Cerebellar nuclear complex (tissue), 1 donor: Measurements from ENCODE around the gene WNT9A.
"Not testable (repeated sequence)": the region's sequence is repeated elsewhere in the genome, so short reads cannot be mapped to it uniquely, and the experiment has no call there.

Experiments used
- DNase-seq, 2 experiments: peaks; one replicate each; lab custom pipeline; 2025; lab: John Stamatoyannopoulos, UW

WNT9A gene

DNA sequence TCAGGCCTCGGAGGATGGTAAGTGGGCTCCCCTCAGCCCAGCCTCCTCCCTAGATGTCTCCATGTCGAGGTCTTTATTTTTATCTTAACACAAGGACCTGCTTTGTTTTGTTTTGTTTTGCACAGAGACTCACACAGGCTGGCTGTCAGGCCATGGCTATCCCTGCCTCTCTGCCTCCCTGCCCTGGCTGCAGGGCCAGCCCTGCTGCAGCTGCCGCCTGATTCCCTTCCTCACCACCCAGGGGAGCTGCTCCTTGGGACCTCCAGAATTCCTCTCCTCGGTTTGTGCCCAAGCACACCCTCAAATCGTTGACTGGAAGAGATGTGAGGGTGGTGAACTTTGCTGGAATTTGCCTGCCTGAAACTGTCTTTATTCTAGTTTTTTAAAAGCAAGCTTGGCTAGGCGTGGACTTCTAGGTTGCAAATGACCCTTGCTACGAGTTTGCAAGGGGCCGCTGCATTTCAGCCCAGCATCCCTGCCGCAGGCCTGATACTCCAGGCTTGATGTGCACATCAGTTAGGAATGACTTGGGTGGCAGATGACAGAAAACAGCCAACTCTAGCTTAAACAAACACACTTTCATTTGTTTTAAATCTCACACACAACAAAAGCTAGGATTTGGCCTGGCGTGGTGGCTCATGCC lies 37.1 kb downstream of the WNT9A start:
- DNase-seq = no peak

DNA sequence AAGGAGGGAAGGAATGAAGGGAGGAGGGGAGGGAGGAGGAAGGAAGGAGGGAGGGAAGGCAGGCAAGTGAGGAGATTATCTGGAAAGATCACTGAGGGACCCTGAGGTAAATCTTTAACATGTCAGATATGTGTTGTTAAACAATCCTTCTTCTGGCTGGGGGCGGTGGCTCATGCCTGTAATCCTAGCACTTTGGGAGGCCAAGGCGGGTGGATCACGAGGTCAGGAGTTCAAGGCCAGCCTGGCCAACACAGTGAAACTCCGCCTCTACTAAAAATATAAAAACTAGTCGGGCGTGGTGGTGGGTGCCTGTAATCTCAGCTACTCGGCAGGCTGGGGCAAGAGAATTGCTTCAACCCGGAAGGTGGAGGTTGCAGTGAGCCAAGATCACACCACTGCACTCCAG lies 37.8 kb downstream of the WNT9A start:
- DNase-seq = not testable (repeated sequence)

DNA sequence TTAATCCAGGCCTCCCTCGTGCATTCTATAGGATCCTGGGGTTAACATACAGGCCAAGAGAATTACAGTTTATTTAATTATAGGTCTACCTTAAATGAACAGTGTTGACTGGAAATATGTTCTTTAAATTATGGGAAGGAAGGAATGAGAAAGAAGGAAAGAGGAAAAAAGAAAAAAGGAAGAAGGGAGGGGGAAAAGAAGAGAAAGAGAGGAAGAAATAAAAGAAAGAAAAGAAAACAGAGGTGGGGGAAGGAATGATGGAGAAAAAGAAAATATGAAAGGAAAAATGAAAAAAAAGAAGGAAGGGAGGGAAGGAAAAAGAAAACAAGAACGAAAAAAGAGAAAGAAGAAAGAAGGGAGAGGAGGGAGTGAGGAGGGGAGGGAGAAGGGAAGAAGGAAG lies 38.5 kb downstream of the WNT9A start:
- DNase-seq = no peak

DNA sequence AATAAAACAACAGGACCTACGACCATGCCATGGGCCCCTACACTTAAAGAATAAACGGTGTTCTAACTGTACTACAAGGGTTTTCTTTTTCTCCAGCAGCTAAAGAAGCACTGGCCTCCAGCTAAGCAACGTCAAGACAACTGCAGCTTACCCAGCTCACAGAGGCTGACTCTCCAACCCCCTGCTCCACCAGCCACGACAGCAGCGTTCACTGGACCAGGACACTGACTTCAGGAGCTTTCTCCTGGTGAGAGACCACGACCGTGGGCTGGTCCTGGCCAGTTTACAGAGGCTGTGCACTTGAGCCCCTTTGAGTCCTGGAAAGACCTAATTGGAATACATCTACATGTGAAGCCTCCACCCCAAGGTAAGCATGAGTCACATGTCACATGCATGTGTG lies 39.4 kb downstream of the WNT9A start:
- DNase-seq = no peak

DNA sequence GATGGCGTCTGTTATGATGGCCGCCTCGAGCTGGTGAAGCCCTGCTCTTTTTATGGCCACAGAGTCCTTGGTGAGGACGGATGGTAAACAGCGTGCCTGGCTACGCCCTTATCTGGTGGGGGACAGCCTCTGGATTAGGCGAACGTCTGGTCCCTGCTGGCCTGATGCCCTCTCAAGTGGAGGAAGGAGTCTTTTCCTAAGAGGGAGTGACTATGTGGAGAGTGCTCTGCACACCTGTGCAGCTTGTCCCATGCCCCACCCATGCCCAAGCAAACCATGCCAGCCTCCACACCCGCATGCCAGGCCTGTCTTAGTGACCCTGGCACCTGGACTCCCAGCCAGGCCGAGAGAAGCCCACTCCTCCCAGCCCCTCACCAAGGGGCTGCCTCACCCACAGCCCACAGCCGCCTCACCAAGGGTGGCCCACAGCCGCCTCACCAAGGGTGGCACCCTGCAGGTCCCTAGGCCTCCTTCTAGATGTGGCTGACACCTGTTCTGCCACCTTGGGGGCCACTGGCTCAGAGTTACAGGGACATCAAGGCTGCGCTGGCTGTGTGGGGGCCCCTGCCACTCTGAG lies 40.2 kb downstream of the WNT9A start:
- no peak for DNase-seq

DNA sequence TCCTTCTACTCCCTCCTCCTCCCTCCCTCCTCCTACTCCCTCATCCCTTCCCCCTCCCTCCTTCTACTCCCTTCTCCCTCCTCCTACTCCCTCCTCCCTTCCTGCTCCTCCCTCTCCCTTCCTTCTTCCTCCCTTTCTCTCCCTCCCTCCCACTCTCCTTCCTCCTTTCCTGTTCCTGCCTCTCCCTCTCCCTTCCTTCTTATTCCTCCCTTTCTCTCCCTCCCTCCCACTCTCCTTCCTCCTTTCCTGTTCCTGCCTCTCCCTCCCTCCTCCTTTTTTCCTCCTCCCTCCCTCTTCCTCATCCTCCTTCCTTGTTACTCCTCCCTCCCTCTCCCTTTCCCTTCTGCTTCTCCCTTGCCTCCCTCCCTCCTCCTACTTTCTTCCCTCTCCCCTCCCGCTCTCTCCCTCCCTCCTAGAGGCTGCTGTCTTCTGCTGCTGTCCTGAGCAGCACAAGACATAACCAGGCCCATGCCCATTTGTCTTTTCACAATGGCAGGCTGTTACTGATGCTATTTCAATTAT lies 41.1 kb downstream of the WNT9A start:
- no peak for DNase-seq

DNA sequence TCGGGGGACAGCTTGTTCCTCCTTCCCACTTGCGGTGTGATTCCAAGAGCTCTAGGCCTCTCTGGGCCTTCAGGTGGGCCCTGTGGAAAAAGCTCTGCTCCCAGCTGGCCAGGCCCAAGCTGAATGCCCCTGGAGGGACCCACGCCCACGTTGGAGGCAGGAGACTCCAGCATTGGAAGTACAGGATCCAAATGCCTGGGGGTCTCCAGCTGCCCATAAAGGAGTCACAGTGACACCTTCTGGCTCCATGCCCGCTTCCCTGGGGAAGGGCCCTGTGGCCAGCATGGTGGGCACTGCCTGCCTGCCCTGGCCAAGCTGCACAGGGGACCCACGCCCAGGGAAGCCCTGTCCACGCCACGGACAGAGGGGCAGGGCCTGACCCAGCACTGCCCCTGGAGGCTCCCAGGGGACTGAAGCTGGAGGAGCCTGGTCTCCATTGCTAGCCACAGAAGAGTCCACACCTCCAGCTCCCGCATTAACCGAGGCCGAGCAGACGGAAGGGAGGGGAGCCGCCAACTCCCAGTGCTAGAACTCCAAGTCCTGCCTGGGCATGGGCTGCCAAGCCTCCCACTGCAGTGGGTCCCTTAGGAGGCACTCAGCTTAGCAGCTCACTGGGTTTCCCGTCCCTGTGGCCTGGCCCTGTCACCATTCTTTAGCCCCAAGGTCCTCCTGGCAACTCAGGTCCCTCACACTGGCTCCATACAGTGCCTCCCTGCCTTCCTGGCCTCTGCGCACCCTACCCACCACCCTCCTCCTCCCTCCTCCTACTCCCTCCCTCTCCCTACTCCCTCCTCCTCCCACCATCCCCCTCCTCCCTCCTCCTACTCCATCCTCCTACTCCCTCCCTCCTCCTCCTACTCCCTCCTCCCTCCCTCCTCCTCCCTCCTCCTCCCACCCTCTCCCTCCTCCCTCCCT lies 41.9 kb downstream of the WNT9A start:
- DNase-seq = no peak

DNA sequence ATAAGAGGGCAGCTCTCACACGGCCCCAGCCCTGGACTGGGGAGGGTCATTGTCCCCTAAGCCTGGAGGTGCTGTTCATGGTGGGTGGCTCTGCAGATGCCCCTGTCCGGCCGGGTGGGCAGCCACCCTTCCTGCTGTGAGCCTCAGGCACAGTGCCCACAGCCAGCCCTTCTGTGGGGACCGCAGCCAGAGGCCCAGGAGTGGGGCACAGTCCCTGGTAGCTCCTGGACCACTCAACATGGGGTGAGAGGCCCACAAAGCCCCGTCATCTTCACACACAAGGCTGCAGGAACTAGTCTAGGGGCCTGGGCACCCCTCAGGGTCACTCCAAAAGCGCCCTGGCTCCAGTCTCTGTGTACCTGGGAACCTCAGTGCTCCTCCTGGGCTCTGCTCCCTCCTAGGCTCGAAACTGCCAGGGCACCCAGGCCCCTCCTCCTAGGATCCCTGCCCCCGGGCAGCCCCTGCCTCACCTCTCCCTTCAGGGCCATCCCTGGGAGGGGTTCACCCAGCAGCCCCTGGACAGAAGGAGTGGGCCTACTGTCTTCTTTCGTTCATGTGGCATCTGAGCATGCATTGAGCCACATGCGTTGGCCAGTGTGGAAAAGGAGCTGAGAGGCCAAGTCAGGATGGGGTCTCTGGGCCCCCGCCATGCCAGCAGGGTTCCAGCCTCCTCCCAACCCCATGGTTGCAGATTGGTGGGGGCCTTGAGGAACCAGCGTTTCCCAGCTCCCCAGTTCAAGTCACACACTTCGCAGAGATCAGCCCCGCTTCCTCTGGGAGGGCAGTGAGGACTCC lies 43.0 kb downstream of the WNT9A start:
- no peak for DNase-seq

DNA sequence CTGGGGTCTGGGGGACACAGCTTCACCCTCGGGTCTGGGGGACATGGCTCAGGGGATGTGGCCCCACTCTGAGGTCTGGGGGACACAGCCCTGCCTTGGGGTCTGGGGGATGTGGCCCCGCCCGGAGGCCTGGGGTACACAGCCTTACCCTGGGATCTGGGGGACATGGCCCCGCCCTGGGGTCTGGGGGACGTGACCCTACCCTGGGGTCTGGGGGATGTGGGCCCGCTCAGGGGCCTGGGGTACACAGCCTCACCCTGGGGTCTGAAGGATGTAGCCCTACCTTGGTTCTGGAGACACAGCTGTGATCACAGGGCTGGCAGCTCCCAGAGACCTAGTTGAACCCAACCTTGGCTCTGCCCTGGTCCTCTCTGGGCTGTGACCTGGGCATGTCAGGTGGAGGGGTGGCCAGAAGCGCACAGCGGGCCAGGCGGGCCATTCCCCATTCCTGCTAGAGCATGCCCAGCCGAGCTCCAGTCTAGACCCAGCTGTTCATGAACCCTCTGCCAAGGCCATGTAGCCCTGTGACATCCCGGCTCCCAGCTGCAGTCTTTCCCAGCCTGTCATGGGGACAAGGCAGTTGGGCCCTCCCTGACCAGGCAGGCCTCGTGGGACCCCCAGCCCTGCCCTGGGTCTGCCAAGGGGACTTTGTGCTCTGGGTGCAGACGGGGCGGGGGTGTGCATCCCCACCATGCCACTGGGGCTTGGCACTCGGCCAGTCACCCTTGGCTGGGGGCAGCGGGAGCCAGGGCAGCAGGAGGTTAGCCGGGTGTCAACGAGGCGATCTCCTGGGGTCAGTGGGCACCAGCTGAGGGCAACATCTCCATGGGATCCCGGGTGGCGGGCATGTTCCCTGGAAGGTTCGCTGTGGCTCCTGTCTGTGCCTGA lies 43.9 kb downstream of the WNT9A start:
- no peak for DNase-seq

DNA sequence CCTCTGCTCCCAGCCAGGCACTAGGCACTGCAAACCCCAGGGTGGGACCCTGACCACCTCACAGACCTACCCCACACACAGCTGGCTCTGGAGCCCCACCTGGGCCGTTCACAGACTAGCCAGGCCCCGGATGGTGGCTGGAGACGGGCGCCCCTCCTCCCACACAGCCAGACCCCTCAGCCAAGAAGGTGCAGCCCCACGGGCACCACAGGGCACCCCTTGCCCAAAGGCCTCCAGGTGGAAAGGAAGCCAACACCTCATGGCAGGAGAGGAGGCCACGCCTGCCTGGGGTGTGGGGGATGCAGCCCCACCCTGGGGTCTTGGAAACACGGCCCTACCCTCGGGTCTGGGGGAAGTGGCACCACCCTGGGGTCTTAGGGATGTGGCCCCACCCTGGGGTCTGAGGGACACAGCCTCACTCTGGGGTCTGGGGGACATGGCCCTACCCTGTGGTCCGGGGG lies 44.6 kb downstream of the WNT9A start:
- no peak for DNase-seq

DNA sequence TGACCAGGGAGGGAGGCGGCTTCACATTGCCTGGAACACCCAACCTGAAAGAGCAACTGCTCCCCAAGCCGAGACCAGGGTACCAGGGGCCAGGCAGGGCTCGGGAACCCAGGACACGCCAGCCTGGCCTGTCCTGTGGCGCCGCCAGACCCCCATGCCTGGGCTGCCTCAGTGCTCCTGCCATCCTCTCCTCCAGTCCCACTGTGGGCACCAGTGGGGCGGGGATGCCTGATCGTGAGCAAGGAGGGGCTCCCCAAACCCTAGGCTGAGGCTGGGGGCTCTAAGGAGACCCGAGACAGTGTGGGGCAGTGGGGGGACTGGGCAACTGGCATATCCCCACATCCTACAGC lies 45.1 kb downstream of the WNT9A start:
- no peak for DNase-seq

DNA sequence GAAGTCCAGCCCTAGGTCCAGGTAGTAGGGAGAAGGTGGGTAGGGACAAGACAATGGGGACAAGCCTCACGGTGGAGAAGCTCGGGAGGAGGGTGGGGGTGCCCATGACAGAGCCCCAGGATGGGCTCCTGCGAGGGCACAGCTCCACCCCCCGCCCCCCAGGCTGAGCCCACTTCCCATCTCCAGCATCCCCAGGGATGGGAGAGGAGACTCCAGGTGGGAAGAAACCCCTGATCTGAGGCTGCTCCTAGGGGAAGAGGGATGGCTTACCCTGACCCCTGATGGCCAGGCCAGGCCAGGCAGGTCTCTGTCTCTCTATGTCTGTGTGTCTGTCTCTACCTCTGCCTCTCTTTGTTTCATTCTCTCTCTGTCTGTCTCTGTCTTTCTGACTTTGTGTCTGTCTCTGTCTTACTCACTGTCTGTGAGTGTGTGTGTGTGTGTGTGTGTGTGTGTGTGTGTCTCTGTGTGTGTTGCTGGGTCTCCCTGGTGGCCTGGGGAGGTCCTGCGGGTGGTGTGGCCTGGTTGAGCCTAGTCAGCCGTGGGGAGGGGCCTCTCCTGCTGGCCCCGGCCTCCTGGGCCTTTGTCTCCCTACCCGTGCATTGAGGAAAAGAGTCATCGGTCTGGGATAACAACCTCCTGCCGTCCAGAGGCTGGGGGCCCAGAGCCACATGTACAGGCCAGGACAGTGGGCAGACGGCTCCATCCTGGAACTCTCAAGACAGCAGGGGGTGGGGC lies 45.7 kb downstream of the WNT9A start:
- DNase-seq = no peak

DNA sequence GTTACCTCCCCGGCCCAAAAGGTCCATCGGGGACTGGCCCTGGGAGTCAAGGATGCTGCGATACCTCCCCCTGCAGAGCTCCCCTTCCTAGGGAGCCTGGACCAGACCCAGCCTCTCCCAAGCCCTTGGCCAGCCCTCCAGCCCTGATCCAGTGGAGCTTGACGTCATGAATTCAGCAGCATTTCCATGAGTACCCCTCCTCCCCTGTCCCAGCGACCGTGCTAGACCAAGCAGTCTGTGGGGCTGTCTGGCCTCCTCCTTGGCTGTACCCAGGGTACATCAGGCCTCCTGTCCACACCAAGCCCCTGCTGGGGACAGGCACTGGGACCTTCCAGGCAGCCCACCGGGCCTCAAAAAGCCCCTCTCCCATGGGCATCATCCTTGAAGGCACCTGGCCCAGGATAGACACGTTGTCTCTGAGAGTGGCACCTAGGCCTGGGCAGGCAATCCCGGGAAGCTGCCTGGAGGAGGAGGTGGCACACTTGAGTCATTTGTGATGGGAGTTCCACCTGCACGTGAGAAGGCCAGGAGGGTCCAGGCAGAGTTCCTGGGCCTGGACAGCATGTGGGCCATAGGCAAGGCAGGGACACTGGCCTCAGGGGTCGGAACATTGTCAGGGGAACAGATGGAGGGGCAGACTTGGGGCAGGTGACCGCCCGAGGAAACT lies 46.4 kb downstream of the WNT9A start:
- no peak for DNase-seq

DNA sequence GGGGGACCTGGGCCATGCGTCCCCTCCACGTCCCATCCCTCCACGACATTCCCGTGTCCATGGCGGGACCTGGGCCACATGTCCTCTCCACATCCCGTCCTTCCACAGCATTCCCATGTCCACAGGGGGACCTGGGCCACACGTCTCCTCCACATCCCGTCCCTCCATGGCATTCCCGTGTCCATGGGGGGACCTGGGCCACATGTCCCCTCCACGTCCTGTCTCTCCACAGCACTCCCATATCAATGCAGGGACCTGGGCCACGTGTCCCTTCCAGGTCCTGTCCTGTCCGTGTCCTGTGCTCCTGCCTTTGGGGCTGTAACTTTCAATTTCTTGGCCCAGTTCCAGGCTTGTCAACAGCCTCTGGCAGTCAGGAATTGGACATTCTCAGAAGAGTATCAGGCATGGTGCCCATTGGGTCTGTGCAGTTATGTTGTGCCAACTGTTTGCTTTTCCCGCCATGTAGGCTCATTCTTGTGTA lies 47.1 kb downstream of the WNT9A start:
- no peak for DNase-seq

DNA sequence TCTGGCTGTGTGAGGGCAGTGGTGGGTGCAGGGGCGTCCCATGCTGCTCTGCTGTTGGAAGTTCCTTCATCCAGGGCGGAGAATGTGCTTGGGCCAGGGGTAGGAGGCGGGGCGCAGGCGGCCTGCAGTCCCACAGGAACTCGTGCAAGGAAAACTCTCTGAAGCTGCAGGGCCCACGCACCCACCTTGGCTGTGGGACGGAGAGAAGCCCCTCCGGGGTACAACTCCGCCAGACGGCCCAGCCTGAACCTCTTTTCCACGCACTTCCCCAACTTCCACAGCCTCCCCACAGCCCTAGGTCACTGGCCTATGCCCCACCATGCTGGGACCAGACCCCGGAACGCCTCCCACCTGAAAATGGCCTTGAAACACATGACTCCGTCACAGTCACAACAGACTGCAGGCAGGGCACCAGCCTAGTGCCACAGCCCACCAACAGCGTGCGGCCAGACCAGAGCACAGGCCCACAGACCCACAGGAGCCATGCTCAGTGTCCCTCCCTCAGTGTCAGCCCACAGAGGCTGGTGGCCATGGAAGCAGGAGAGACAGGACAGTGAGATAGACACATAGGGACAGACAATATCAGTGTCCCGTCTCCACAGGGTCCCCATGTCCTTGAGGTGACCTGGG lies 47.8 kb downstream of the WNT9A start:
- no peak for DNase-seq

DNA sequence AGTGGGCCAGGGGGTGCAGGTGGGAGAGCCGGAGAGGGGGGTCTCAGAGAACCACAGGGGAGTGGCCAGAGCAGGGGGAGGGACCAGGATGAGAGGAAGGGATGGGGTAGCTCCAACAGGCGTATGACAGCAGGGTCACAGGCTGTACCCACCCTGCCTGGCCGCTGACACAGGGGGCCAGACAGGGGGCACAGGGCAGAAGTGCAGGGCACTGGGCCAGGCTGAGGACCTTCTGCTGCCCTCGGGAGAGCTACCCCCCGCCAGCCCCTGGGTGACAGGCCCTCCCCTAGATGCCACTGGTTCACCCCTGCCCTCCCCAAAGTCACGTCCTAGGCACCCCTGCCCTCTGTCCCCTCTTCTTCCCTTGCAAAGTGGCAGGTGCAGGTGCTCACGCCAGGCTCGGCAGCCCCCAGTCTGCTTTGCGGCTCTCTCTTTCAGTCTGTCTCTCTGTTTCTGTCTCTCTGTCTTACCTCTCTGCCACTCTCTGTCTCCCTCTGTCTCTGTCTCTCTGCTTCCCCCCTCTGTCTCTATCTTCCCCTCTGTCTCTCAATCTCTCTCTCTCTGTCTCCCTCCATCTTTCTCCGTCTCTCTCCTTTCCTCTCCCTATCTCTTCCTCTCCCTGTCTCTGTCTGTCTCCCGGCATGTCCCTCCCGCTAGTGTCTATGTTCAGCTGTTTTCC lies 48.5 kb downstream of the WNT9A start:
- DNase-seq = no peak

DNA sequence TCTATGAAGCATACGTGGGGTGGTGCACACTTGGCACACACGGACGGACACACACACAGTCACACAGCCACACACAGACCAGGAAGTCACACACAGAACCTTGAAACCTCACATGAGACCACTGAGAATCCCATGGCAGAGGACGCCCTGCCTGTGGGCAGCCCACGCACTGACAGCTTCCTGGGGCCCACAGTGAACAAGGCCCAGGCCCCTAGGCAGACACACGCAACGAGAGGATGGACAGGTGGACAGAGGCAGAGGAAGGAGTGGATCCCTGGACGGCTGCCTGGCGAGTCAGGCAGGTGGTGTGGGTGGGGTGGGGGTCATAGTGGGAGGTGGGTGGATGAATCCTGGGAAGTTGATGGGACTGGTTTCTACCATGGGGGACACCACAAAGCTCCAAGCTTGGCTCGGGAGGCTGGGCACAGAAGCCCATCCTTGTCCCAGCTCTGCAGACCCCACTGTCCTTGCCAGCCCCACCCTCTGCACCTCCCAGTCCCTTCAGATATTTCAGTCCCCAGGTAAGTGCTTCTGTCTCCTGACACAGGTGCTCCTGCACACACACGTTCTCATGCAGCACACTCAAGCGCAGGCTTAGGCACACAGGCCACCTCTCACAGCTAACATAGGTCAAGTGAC lies 49.1 kb downstream of the WNT9A start:
- no peak for DNase-seq
